ENCODE data around the gene IMMP1L.

IMMP1L gene

GRCh38 chr11:31387379-31387778 lies 122.0 kb downstream of the IMMP1L start:
- DNase-seq (ENCODE audit: low spot score), result no peak

- DNase-seq (ENCODE audit: low spot score), result no peak
Observed at GRCh38 chr11:31383116-31383515, 126.3 kb downstream of the IMMP1L start.

Data from kidney capillary endothelial cell (primary cell).